GM12875 (cell line): ENCODE results near the gene RASA3.
"Not testable (repeated sequence)": the region's sequence is repeated elsewhere in the genome, so short reads cannot be mapped to it uniquely, and the experiment has no call there.

Experiments
- H3K4me3 ChIP-seq: one replicate; pipeline ENCODE4 v1.5.1; 2011; ENCODE audit warnings: low read depth, low read length, control low read depth
- CTCF ChIP-seq: IDR thresholded peaks from 2 replicates; pipeline ENCODE4 v1.5.1; 2011; ENCODE audit warnings: low read depth, mild to moderate bottlenecking, control low read depth, inconsistent platforms, low read length, moderate library complexity, borderline replicate concordance; ENCODE audit not compliant: insufficient read depth

RASA3 gene

GRCh38 chr13:114020750-114021463 is 111.5 kb downstream of the RASA3 start:
- no peak for TF ChIP-seq CTCF

GRCh38 chr13:114020134-114020533 is 112.3 kb downstream of the RASA3 start:
- not testable (repeated sequence) for H3K4me3 ChIP-seq

More at GRCh38 chr13:114020750-114021463, 111.5 kb downstream of the RASA3 start:
- no peak overlapping the region for H3K4me3 ChIP-seq

GRCh38 chr13:114019367-114019766 is 113.1 kb downstream of the RASA3 start:
- TF ChIP-seq CTCF: no peak
- H3K4me3 ChIP-seq: no peak overlapping the region

- no peak for TF ChIP-seq CTCF
These were observed 113.9 kb downstream of the RASA3 start for GRCh38 chr13:114018461-114019055.

GRCh38 chr13:114017966-114018365 is 114.5 kb downstream of the RASA3 start:
- TF ChIP-seq CTCF: no peak
- H3K4me3 ChIP-seq: no peak overlapping the region

More at GRCh38 chr13:114018461-114019055, 113.9 kb downstream of the RASA3 start:
- H3K4me3 ChIP-seq: no peak overlapping the region

- TF ChIP-seq CTCF: 0 out of 2 replicates have a peak, but pooled peaks have one; percentile 1
- no peak overlapping the region for H3K4me3 ChIP-seq
These were observed 115.3 kb downstream of the RASA3 start for GRCh38 chr13:114017028-114017630.

- no peak for TF ChIP-seq CTCF
- no peak overlapping the region for H3K4me3 ChIP-seq
These were observed 115.9 kb downstream of the RASA3 start for GRCh38 chr13:114016321-114017027.
